Thyroid gland (tissue), 4 donors: Measurements from ENCODE around the gene HOMER2. TPM values are rescaled to one million over a fixed set of nuclear protein-coding genes. Genes with fewer than 3 reads are reported as not detected.
A peak's percentile ranks its signal among the peaks of the same experiment; 100 is the strongest.

Experiments
- DNase-seq, 2 donors: peaks; one replicate each; pipeline ENCODE4 v3.0.0-alpha.2; 2019
- H3K27ac ChIP-seq, 3 donors: fragments of 200-600 bp; sonication (generic); 1 replicate in 2 of 3; 2 replicates in 1 of 3; pipeline ENCODE4 v1.5.1; 2016 to 2019; ENCODE audit warnings: mild to moderate bottlenecking in 1 of 3, moderate library complexity in 1 of 3
- H3K27me3 ChIP-seq: fragments of 200-600 bp; sonication (generic); one replicate; pipeline ENCODE4 v1.5.1; 2019
- H3K36me3 ChIP-seq, 2 donors: fragments of 200-600 bp; sonication (generic); one replicate each; pipeline ENCODE4 v1.5.1; 2016 to 2019
- H3K4me1 ChIP-seq, 2 donors: fragments of 200-600 bp; sonication (generic); one replicate each; pipeline ENCODE4 v1.5.1; 2017 to 2019
- H3K4me3 ChIP-seq, 3 donors: fragments of 200-600 bp; sonication (generic); replicated peaks in 1 of 3; 1 replicate in 2 of 3; 2 replicates in 1 of 3; pipeline ENCODE4 v1.5.1; 2016; ENCODE audit warnings: mild to moderate bottlenecking in 1 of 3
- H3K9me3 ChIP-seq: fragments of 200-600 bp; sonication (generic); one replicate; pipeline ENCODE4 v1.5.1; 2017
- CTCF ChIP-seq, 6 experiments: fragments of 200-600 bp in 3 of 6; fragments of 450-650 bp in 3 of 6; sonication (generic) in 3 of 6; IDR thresholded peaks; one replicate each; pipeline ENCODE4 v1.5.1; 2016 to 2019; ENCODE audit warnings: antibody characterized with exemption in 6 of 6, mild to moderate bottlenecking in 2 of 6, inconsistent platforms in 1 of 6, moderate library complexity in 1 of 6
- POLR2A ChIP-seq, 2 donors: fragments of 450-650 bp; IDR thresholded peaks; one replicate each; pipeline ENCODE4 v1.6.1; 2017; ENCODE audit warnings: antibody characterized with exemption in 2 of 2, mild to moderate bottlenecking in 2 of 2, moderate library complexity in 1 of 2
- WGBS, 2 donors: methylation state at CpG; one replicate each; pipeline ENCODE4 v1.1.5; 2017; 5-methylcytosine and 5-hydroxymethylcytosine counted together
- intact Hi-C: fragments of 100-400 bp; cut with DNase I; formaldehyde crosslinking; loops from one replicate; pipeline ENCODE4 v1.15.1; 2023
- total RNA-seq, 4 donors: library from RNA; depleted of rRNA; stranded (reverse); fragments of >200 nt; gene quantifications; one replicate each; pipeline ENCODE4 v1.2.3, GENCODE V29; 2016

The HOMER2 gene
- total RNA-seq, 4 donors from 2014 or later, result 89.1 to 211 (median 122) TPM

- TF ChIP-seq CTCF (IDR thresholded peaks at IDR 0.05), result no peak
- Histone ChIP-seq H3K36me3 (no peaks in the 10 kb centered on the region), H3K9me3 (no peaks in the 10 kb centered on the region), H3K4me1 (peaks cover 15 to 36% of the 10 kb centered on the region in 2 donors), H3K27ac (peak overlapping the region; percentile 45 to 84 (median 81)), H3K4me3 (no peak overlapping the region), H3K27me3 (no peaks in the 10 kb centered on the region)
- peak in 1 of 2 donors; percentile 25 for DNase-seq
- WGBS, 2 donors, result 33 to 36% methylated on average over 1 of the region's 1 CpG
- intact Hi-C loops, result loop anchor here (5.0 kb wide), 1 partner anchor 52 kb away; no protein-coding TSS in a partner anchor
Observed at GRCh38 chr15:82804575-82804949, 148.0 kb downstream of the HOMER2 start.

DNA sequence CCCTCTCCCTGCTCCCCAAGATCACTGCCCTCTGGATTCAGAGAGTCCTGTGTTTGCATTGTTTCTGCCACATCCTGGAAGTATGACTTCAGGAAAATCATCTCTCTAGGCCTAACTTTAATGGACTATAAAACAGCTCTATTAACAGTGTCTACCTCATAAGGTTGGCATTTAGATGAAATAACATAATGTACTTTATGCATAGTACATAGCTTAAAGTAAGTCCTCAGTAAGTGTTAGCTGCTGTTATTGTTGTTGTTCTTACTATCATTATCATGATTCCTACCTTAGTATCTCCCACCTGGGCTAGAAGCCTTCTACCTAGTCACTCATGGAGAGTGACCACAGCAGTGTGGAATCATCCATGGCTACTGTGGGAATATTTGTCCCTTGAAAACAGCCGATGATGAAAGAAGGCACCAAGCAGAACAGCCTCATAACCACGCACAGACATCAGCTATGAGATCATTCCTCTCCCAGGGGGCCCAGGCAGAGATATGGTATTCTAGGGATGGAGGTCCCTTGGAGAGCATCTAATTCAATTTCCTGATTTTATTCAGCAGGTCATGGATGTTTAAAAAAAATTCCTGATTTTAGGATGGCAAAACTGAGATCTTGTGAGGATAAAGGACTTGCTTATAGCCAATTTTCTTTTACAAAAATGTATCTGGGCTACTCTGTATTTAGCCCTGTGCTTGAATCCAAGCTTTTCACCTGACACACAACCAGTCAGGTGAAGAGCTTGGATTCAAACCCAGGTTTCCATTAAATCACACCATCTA lies 148.5 kb downstream of the HOMER2 start:
- 88 to 91% methylated on average over 2 of the region's 2 CpGs for WGBS, 2 donors
- intact Hi-C loops, result loop anchor here (5.0 kb wide), 1 partner anchor 52 kb away; no protein-coding TSS in a partner anchor

GRCh38 chr15:82802497-82802896 lies 150.0 kb downstream of the HOMER2 start:
- Histone ChIP-seq H3K27ac (no peak overlapping the region), H3K9me3 (no peaks in the 10 kb centered on the region), H3K27me3 (no peaks in the 10 kb centered on the region), H3K36me3 (no peaks in the 10 kb centered on the region), H3K4me3 (no peak overlapping the region), H3K4me1 (peaks cover 11 to 28% of the 10 kb centered on the region in 2 donors)
- intact Hi-C loops, result loop anchor here (5.0 kb wide), 1 partner anchor 50 kb away; no protein-coding TSS in a partner anchor
- no peak for DNase-seq
- WGBS, 2 donors, result 50 to 78% methylated on average over 1 of the region's 1 CpG
- no peak for TF ChIP-seq CTCF (IDR thresholded peaks at IDR 0.05)
- no peak for TF ChIP-seq POLR2A (IDR thresholded peaks at IDR 0.05)

More for the DNA sequence above, 148.5 kb downstream of the HOMER2 start:
- Histone ChIP-seq H3K4me3 (no peak overlapping the region), H3K27ac (peak overlapping the region; percentile 45 to 84 (median 81)), H3K9me3 (no peaks in the 10 kb centered on the region), H3K4me1 (peaks cover 14 to 34% of the 10 kb centered on the region in 2 donors), H3K27me3 (no peaks in the 10 kb centered on the region), H3K36me3 (no peaks in the 10 kb centered on the region)
- no peak for DNase-seq
- TF ChIP-seq POLR2A (IDR thresholded peaks at IDR 0.05) (no peak), CTCF (IDR thresholded peaks at IDR 0.05) (no peak)

- Histone ChIP-seq H3K4me3 (no peak overlapping the region), H3K27ac (no peak overlapping the region), H3K27me3 (no peaks in the 10 kb centered on the region), H3K9me3 (no peaks in the 10 kb centered on the region), H3K4me1 (peaks cover 0 to 3% of the 10 kb centered on the region in 2 donors), H3K36me3 (no peaks in the 10 kb centered on the region)
- TF ChIP-seq CTCF (IDR thresholded peaks at IDR 0.05), result no peak
- TF ChIP-seq POLR2A (IDR thresholded peaks at IDR 0.05), result no peak
- no peak for DNase-seq
- intact Hi-C loops, result no loop called here
- 79 to 82% methylated on average over 7 of the region's 7 CpGs for WGBS, 2 donors
Observed at GRCh38 chr15:82799183-82799841, 153.2 kb downstream of the HOMER2 start.

Other genes starting within 250 kb of the HOMER2 start
- gene AP3B2, start 242.8 kb downstream of the HOMER2 start, total RNA-seq, result 1 to 10 TPM; 1.4 to 4.1 (median 2.1) TPM
- 1 to 10 TPM in 1 of 4 donors, under 1 TPM in 3; 0.13 to 1.6 (median 0.69) TPM for gene FSD2, start 146.7 kb downstream of the HOMER2 start, total RNA-seq
- 10 to 100 TPM in 3 of 4 donors, 1 to 10 TPM in 1; 8.8 to 12.2 (median 11.8) TPM for gene WHAMM, start 143.1 kb downstream of the HOMER2 start, total RNA-seq
- 10 to 100 TPM; 18.7 to 24.0 (median 22.0) TPM for gene RAMAC, start 33.5 kb upstream of the HOMER2 start, total RNA-seq
- gene C15orf40, start 58.9 kb upstream of the HOMER2 start, total RNA-seq, result 10 to 100 TPM in 3 of 4 donors, 1 to 10 TPM in 1; 9.7 to 31.6 (median 22.4) TPM
- 10 to 100 TPM; 84.7 to 99.3 (median 94.5) TPM for gene BTBD1, start 114.5 kb upstream of the HOMER2 start, total RNA-seq
- gene TM6SF1, start 154.9 kb upstream of the HOMER2 start, total RNA-seq, result 10 to 100 TPM in 3 of 4 donors, 1 to 10 TPM in 1; 7.8 to 19.9 (median 12.8) TPM